ENCODE results near the gene MS4A2.
"Not testable (repeated sequence)": the region's sequence is repeated elsewhere in the genome, so short reads cannot be mapped to it uniquely, and the experiment has no call there.

The MS4A2 gene

DNA sequence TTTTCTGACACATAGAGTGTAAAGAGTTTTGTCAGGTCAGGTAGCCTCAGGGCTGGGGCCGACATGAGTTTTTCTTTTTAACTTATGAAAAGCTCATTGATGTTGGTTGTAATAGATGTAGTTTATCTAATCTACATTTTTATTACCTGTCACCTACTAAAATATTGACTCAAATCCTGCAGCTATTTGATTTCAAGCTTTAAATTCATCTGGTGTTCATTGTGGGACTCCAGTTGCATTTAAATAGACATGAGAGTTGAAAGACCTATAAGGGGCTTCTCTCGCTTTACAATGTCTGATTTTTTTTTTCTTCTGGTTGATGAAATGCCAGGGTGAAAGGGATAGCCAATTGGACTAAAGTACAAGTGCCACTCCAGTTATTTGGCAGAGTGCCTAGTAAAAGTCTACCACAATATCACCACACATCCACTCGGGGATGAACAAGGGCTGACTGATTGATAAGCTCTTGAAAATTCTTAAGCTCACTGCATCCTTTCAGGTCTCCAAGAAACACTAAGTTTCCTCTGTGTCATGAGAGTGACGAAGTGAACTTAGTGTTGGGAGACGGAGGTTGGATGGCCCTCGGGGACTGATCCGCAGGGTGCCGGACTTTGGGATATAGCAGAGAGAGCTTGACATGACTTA lies 16.1 kb downstream of the MS4A2 start:
- DNase-seq: not testable (repeated sequence)

DNA sequence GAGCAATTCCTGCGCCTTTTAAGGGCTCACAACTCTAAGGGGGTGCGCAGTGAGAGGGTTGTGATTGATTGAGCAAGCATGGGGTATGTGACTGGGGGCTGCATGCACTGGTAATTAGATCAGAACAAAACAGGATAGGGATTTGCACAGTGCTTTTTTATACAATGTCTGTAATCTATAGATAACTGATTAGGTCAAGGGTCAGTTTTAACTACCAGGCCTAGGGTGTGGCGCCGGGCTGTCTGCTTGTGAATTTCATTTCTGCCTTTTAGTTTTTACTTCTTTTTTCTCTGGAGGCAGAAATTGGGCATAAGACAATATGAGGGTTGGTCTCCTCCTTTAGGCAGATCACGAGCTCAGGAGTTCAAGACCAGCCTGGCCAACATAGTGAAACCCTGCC lies 20.2 kb downstream of the MS4A2 start:
- DNase-seq: not testable (repeated sequence)

DNA sequence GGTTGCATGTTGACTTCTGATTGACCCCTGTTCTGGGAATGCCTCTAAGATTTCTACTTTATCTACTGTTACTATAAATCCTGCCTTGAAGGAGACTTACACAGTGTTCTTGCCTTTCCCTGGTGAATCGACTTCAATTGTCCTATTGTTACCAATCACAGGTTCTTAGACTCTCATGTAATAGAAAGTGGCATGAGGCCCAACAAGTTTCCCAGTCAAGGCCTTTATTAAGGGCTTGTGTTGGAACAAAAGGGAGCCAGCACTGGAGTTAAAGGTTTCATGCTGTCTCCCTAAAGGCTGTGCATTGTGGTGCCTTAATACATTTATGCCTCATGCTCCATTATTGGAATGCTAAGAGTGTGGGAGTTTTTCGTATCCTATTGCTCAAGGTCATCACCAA lies 23.3 kb downstream of the MS4A2 start:
- no peak for DNase-seq

DNA sequence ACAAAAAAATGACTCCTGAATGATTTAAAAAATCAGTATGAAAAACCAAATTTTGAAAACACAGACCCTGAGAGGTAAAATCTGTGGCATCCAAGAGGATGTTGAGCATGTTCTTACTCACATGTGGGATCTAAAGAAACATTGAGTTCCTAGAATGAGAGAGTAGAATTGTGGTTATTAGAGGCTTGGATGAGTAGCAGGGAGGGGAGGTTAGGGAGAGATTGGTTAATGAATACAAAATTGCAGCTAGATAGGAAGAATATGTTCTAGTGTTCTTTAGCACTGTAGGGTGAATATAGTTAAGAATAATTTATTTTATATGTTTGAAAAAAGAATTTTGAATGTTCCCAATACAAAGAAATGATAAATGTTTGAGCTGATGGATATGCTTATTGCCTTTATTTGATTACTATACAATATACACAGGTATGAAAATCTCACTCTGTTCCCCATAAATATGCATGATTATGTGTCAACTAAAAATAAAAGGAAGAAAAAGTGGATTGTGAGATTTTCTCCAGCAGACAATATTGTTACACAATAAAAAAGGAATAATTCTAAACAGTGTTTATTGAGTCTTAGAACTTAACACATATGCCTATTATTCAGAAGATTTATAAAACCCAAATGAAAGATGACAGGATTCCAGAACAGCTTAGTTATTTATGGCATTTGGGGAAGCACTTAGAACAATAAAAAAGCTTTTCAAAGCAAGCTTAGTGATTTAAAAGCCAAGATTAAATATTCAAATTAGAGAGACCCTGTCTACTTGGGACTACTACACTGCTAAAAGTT lies 28.7 kb downstream of the MS4A2 start:
- no peak for DNase-seq

DNA sequence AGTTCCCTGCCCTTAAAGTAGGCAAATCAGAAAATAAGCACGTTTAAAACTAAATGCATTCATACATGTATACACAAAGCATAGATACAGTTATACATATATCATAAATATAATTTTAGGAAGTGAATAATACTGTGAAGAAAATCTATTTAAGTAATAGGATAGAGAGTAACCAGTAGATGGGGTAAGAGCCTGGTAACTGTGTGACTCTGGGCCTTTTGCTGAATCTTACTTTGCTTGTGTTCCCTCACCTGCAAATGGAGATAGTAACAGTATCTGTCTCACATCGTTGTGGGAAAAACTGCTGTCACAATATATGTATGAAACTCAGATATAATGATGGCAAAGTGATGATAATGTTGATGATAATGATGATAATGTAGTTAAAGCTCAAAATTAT lies 29.9 kb downstream of the MS4A2 start:
- peak in 1 of 3 donors; percentile 14 for DNase-seq

DNA sequence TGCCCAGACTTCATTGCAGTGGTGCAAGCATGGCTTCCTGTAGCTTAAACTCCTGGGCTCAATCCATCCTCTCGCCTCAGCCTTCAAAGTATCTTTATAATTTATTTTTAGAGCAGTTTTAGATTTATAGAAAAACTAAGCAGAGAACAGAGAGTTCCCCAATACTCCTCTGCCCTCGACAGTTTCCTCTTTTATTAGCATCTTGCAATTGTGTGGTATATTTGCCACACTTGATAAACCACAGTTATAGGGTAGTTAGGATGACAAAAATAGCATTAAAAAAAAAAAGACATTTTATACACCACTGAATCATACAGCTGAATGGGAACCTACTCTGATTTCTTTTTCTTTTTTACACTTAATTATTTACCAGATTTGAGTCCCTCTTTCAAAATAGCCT lies 31.2 kb downstream of the MS4A2 start:
- peak; percentile 42 to 82 (median 77) for DNase-seq

DNA sequence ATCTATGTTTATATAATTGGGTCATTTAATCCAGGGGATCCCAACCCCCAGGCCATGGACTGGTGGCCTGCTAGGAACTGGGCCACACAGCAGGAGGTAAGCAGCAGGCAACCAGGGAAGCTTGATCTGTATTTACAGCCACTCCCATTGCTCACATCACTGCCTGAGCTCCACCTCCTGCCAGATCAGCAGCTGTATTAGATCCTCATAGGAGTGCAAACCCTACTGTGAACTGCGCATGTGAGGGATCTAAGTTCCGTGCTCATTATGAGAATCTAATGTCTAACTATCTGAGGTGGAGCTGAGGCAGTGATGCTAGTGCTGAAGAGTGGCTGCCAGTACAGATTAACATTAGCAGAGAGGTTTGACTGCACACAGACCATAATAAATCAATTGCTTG lies 32.8 kb downstream of the MS4A2 start:
- DNase-seq: no peak

DNA sequence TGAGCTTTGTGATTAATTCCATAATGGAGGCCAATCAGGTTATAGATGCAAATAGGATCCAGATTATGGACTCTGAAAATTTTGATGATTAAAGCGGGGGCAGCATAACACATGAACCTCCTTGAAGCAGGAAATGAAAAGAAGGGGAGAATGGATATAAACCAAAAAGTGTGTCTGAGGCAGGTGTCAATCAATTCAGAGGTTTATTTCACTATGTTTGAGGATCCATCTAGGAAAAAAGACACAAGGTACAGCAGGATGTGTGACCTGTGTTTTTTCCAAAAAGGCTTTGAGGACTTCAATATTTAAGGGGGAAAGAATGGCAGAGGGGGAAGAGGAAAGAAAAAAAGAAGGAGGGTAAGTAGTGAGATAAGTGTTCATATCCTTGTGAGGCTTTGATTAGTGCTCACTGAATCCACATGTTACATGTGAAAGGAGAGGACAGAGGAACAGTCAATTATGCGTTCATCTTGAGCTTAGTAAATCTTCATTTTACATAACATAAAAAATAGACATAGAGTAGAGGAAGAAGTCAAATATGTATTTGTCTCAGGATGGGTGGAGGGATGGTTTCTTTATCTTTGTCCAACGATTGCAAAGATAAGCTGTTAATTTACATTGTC lies 34.1 kb downstream of the MS4A2 start:
- no peak for DNase-seq

DNA sequence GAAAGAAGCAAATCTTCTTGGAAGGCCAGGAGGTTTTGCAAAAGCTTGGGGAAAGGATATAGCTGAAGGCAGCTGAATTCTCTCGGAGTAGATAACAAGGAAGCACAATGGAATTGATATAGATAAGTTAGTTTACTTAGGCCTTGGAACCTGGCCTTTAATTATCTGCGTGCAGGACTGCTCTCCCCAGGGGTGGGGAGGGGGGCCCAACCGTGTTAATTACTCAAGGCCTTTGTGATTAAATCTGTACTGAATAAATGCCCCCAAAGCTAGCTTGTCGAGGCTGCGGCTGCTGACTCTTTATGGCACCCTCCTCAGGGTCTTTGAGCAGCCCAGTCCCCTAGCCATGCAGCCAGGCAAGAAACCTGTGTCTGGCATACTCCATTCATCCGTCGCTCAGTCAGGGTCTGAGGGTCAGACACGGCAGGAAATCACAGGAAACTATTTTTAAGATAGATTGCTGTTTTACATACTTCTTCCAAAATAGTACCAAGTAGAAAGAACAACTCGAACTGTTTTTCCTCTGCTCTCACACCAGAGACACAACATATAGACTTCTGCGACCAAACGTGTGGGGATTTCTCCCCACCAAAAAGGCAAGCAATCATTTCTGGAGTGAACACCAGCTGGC lies 36.5 kb downstream of the MS4A2 start:
- no peak for DNase-seq

DNA sequence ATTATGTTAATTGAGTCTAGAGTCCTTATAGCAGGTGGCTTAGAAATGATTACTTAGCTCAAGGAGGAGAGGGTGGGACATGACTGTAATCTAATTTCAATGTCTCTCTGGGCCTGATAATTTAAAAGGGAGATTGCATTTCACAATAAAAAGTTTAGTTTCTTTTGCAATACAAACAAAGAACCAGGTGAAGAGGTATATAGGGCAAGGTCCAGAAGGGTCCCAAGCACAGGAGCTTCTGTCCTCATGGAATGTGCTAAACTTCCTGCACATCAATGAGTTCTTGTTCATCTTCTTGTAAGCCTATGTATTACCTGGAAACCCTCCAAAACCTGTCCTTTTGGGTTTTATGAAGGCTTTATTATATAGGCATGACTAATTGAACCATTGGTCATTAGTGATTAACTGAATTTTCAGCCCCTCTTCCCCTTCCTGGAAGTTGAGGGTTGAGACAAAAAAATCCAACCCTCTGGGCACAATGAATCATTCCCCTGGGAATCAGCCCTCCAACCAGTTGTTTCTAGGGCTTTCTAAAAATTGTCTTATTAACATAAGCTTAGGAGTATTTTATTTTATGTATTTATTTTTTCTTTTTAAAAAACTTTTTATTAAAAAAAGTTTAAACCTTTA lies 37.6 kb downstream of the MS4A2 start:
- peak in 1 of 3 donors; percentile 16 for DNase-seq

DNA sequence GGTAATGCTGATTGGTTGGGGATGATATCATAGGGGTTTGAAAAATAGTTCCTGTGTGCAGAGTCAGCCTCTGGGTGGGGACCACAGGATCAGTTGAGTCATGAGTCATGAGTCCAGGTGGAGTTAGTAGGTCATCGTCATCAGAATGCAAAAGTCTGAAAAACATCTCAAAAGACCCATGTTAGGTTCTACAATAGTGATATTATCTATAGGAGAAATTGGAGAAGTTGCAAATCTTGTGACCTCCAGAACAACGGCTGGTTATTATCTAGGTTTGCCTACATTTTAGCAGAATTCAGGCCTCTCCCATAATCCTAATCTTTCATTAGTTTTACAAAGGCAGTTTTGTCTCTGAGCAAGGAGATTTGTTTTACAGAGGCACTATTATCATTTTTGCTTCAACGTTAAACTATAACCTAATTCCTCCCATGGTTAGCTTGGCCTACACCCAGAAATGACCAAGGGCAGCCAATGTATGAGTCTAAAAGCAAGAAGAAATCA lies 38.9 kb downstream of the MS4A2 start:
- no peak for DNase-seq

DNA sequence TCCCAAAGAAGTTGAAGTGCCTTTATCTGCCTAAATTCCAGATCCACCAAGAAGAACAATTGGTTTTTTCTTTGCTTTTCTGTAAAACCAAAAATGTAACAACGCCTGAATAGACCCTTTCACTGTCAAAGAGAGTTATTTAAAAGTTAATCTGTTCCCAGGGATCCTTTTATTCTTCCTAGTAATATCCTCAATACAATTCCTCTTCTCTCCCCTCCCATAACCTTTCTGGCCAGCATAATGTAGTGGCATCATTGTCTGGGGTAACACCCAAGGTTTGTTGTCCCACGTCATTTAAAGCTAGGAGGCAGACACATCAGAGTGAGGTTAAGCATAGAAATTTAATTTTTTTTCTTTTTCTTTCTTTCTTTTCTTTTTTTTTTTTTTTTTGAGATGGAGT lies 39.9 kb downstream of the MS4A2 start:
- DNase-seq: no peak

DNA sequence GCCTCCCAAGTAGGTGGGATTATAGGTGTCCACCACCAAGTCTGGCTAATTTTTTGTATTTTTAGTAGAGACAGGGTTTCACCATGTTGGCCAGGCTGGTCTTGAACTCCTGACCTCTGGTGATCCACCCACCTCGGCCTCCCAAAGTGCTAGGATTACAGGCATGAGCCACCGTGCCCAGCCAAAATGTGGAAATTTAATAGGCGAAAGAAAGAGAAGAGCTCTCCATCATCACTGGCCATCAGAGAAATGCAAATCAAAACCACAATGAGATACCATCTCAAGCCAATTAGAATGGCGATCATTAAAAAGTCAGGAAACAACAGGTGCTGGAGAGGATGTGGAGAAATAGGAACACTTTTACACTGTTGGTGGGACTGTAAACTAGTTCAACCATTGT lies 40.4 kb downstream of the MS4A2 start:
- DNase-seq: not testable (repeated sequence)

DNA sequence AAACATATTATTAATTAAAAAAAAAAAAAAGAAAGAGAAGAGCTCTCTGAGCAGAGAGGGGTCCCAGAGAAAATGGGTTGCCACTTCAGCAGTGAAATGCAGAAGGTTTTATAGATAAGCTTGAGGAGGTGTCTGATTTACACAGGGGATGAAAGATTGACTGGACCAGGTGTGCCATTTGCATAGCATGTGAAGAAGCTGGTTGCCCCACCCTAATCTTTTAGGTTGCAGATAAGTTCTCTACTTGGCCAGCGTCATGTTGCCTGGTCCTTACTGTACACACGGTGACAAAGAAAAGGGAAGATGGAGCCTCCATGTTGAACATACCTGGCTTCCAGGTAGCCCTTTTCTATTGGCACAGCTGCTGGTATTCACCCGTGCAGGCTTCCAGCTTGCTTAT lies 41.4 kb downstream of the MS4A2 start:
- DNase-seq: no peak

DNA sequence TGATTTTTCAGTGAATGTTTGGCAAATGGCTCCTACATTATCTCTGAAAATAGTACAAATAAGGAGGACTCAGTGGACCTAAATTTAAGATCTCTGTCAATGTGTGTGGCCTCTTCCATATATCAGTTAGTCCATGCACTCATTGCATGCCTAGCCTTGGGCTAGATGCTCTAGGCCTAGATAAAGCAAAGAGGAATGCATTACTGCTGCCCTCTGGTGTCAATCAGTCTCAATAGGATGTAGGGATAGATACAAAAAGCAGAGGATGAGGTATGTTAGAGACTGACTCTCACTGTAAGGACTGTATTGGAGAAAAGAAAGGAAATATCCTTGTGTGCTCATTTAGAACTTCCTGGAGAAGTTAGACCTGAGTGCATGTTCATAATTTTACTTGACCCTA lies 42.0 kb downstream of the MS4A2 start:
- DNase-seq: peak; percentile 62 to 74 (median 63)

DNA sequence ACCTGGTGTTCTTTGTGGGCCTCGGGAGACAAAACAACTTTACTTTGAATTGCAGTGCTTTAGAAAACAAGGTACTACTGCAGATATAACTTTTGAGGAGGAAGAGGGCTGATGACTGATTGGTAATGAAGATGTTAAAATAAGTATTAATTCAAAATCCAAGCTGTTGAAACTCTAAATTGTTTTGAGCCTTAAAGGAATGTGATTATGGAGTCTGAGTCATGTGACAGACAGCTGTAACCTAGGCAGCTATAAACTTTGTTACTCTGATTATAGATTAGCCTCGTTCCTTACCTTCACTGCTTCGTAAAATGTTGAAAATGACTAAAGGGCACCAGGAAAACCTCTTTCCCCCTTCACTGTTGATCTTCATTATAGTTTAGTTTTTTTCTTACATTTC lies 43.4 kb downstream of the MS4A2 start:
- no peak for DNase-seq

DNA sequence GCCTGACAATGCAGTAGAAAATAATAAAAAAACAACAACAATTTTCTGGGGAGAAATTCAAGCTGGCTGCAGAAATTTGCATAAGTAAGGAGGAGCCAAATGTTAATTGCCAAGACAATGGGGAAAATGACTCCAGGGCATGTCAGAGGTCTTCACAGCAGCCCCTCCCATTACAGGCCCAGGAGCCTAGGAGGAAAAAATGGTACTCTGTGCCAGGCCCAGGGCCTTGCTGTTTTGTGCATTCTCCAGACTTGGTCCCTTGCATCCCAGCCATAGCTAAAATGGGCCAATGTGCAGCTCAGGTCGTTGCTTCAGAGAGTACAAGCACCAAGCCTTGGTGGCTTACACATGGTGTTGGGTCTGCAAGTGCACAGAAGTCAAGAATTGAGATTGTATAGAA lies 45.5 kb downstream of the MS4A2 start:
- no peak for DNase-seq

DNA sequence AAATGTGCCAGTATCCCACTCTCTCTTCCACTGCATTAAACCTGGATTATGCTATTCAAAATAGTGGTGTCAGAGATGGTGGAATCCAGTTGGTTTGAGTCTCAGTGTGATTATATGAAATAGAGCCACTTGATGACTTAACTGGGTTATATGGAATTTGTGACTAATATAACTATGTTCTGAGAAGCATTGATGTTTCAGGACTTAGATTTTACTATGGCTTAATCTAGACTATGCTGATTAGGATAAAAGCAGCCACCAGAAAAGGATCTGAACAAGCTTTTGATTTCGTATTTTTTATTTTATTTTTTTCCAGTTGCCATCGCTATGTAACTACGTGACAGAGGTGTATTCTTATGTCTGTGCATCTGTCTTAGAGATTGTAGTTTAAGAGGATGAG lies 55.3 kb downstream of the MS4A2 start:
- DNase-seq: no peak

DNA sequence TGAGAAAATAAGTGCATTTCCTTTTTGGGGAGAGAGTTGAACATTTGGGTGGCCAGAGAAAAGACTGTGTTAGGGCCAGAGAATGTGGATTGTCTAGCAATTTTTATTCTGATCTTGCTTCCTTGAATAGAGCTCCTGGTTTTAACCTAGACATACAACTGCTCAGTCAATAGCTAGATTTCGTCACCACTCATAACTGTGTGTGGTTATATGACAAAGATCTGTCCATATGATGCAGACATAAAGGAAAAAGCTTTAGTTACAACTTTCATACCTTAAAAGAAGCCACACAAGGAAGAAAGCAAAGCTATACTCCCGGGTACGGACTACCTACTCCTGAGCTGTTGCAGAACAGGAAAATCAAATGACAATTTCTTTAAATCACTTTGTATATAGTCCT lies 57.2 kb downstream of the MS4A2 start:
- DNase-seq: no peak

Data from suppressor macrophage treated with lipopolysaccharide for 1 hour (primary cell).